ENCODE data around the gene FAM98B.

GRCh38 chr15:38525489-38525888 is 71.6 kb downstream of the FAM98B start:
- TF ChIP-seq, protein P1, sequence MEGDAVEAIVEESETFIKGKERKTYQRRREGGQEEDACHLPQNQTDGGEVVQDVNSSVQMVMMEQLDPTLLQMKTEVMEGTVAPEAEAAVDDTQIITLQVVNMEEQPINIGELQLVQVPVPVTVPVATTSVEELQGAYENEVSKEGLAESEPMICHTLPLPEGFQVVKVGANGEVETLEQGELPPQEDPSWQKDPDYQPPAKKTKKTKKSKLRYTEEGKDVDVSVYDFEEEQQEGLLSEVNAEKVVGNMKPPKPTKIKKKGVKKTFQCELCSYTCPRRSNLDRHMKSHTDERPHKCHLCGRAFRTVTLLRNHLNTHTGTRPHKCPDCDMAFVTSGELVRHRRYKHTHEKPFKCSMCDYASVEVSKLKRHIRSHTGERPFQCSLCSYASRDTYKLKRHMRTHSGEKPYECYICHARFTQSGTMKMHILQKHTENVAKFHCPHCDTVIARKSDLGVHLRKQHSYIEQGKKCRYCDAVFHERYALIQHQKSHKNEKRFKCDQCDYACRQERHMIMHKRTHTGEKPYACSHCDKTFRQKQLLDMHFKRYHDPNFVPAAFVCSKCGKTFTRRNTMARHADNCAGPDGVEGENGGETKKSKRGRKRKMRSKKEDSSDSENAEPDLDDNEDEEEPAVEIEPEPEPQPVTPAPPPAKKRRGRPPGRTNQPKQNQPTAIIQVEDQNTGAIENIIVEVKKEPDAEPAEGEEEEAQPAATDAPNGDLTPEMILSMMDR (IDR thresholded peaks at IDR 0.05; ENCODE audit: poor library complexity): no peak
- TF ChIP-seq EZH2 (IDR thresholded peaks at IDR 0.05; ENCODE audit: borderline replicate concordance) (no peak), EZH2phosphoT487 (IDR thresholded peaks at IDR 0.05; ENCODE audit: low read depth, severe bottlenecking, unreplicated experiment) (no peak)
